ENCODE results near the gene ETV7.
A peak's percentile ranks its signal among the peaks of the same experiment; 100 is the strongest.
"Not testable (repeated sequence)": the region's sequence is repeated elsewhere in the genome, so short reads cannot be mapped to it uniquely, and the experiment has no call there.

The ETV7 gene

GRCh38 chr6:36343109-36343680 lies 44.3 kb downstream of the ETV7 start:
- Histone ChIP-seq H3K36me3 (ENCODE audit: control insufficient read depth, insufficient read depth, low read length) (no peaks in the 10 kb centered on the region), H3K9ac (ENCODE audit: low read length) (no peak overlapping the region), H3K27ac (ENCODE audit: low read depth, low read length) (no peak overlapping the region), H3K4me1 (ENCODE audit: control insufficient read depth, insufficient read depth, low read length) (no peaks in the 10 kb centered on the region), H3K27me3 (ENCODE audit: control insufficient read depth, insufficient read depth, low read length) (peaks cover 3% of the 10 kb centered on the region), H3K4me3 (ENCODE audit: low read length) (no peak overlapping the region)

GRCh38 chr6:36340618-36341454 lies 46.6 kb downstream of the ETV7 start:
- H3K27me3 ChIP-seq (ENCODE audit: control insufficient read depth, insufficient read depth, low read length), result peaks cover 3% of the 10 kb centered on the region
- H3K4me3 ChIP-seq (ENCODE audit: low read length), result peak overlapping the region; percentile 47
- no peak overlapping the region for H3K27ac ChIP-seq (ENCODE audit: low read depth, low read length)
- H3K36me3 ChIP-seq (ENCODE audit: control insufficient read depth, insufficient read depth, low read length), result no peaks in the 10 kb centered on the region
- H3K4me1 ChIP-seq (ENCODE audit: control insufficient read depth, insufficient read depth, low read length), result no peaks in the 10 kb centered on the region
- peak overlapping the region; percentile 13 for H3K9ac ChIP-seq (ENCODE audit: low read length)

GRCh38 chr6:36340306-36340617 lies 47.2 kb downstream of the ETV7 start:
- H3K4me1 ChIP-seq (ENCODE audit: control insufficient read depth, insufficient read depth, low read length), result no peaks in the 10 kb centered on the region
- no peak overlapping the region for H3K9ac ChIP-seq (ENCODE audit: low read length)
- H3K36me3 ChIP-seq (ENCODE audit: control insufficient read depth, insufficient read depth, low read length), result no peaks in the 10 kb centered on the region
- no peak overlapping the region for H3K27ac ChIP-seq (ENCODE audit: low read depth, low read length)
- peaks cover 3% of the 10 kb centered on the region for H3K27me3 ChIP-seq (ENCODE audit: control insufficient read depth, insufficient read depth, low read length)
- no peak overlapping the region for H3K4me3 ChIP-seq (ENCODE audit: low read length)

GRCh38 chr6:36339146-36339545 lies 48.3 kb downstream of the ETV7 start:
- H3K9ac ChIP-seq (ENCODE audit: low read length), result no peak overlapping the region
- H3K36me3 ChIP-seq (ENCODE audit: control insufficient read depth, insufficient read depth, low read length), result no peaks in the 10 kb centered on the region
- no peak overlapping the region for H3K4me3 ChIP-seq (ENCODE audit: low read length)
- no peaks in the 10 kb centered on the region for H3K4me1 ChIP-seq (ENCODE audit: control insufficient read depth, insufficient read depth, low read length)
- H3K27me3 ChIP-seq (ENCODE audit: control insufficient read depth, insufficient read depth, low read length), result peaks cover 3% of the 10 kb centered on the region
- H3K27ac ChIP-seq (ENCODE audit: low read depth, low read length), result no peak overlapping the region

GRCh38 chr6:36338223-36338622 lies 49.2 kb downstream of the ETV7 start:
- not testable (repeated sequence) for H3K4me3 ChIP-seq (ENCODE audit: low read length); H3K4me1 ChIP-seq (ENCODE audit: control insufficient read depth, insufficient read depth, low read length); H3K36me3 ChIP-seq (ENCODE audit: control insufficient read depth, insufficient read depth, low read length); H3K27me3 ChIP-seq (ENCODE audit: control insufficient read depth, insufficient read depth, low read length); H3K27ac ChIP-seq (ENCODE audit: low read depth, low read length); H3K9ac ChIP-seq (ENCODE audit: low read length)

- no peaks in the 10 kb centered on the region for H3K4me1 ChIP-seq (ENCODE audit: control insufficient read depth, insufficient read depth, low read length)
- H3K27ac ChIP-seq (ENCODE audit: low read depth, low read length), result no peak overlapping the region
- no peaks in the 10 kb centered on the region for H3K36me3 ChIP-seq (ENCODE audit: control insufficient read depth, insufficient read depth, low read length)
- H3K9ac ChIP-seq (ENCODE audit: low read length), result no peak overlapping the region
- H3K4me3 ChIP-seq (ENCODE audit: low read length), result no peak overlapping the region
- peaks cover 3% of the 10 kb centered on the region for H3K27me3 ChIP-seq (ENCODE audit: control insufficient read depth, insufficient read depth, low read length)
These were observed 49.7 kb downstream of the ETV7 start for GRCh38 chr6:36337814-36338213.

- H3K4me3 ChIP-seq (ENCODE audit: low read length), result peak within 1 kb of the TSS; percentile 33
- H3K36me3 ChIP-seq (ENCODE audit: control insufficient read depth, insufficient read depth, low read length), result no peaks in the 10 kb centered on the region
- H3K4me1 ChIP-seq (ENCODE audit: control insufficient read depth, insufficient read depth, low read length), result no peaks in the 10 kb centered on the region
- H3K27ac ChIP-seq (ENCODE audit: low read depth, low read length), result no peak within 1 kb of the TSS
- H3K27me3 ChIP-seq (ENCODE audit: control insufficient read depth, insufficient read depth, low read length), result peaks cover 3% of the 10 kb centered on the region
- no peak within 1 kb of the TSS for H3K9ac ChIP-seq (ENCODE audit: low read length)
These were observed 50.7 kb downstream of the ETV7 start, which contains the start of gene BNIP5 for GRCh38 chr6:36336779-36337241. TSS of gene BNIP5 (minus strand) at chr6:36336888. CDS start at chr6:36330690, 6,198 bp downstream.

GRCh38 chr6:36336208-36336710 lies 51.2 kb downstream of the ETV7 start:
- peak overlapping the region; percentile 33 for H3K4me3 ChIP-seq (ENCODE audit: low read length)
- H3K27ac ChIP-seq (ENCODE audit: low read depth, low read length), result no peak overlapping the region
- no peak overlapping the region for H3K9ac ChIP-seq (ENCODE audit: low read length)
- H3K36me3 ChIP-seq (ENCODE audit: control insufficient read depth, insufficient read depth, low read length), result no peaks in the 10 kb centered on the region
- no peaks in the 10 kb centered on the region for H3K4me1 ChIP-seq (ENCODE audit: control insufficient read depth, insufficient read depth, low read length)
- peaks cover 3% of the 10 kb centered on the region for H3K27me3 ChIP-seq (ENCODE audit: control insufficient read depth, insufficient read depth, low read length)

GRCh38 chr6:36335465-36336207 lies 51.8 kb downstream of the ETV7 start:
- H3K4me3 ChIP-seq (ENCODE audit: low read length), result peak overlapping the region; percentile 33
- no peak overlapping the region for H3K9ac ChIP-seq (ENCODE audit: low read length)
- H3K4me1 ChIP-seq (ENCODE audit: control insufficient read depth, insufficient read depth, low read length), result no peaks in the 10 kb centered on the region
- peaks cover 3% of the 10 kb centered on the region for H3K27me3 ChIP-seq (ENCODE audit: control insufficient read depth, insufficient read depth, low read length)
- H3K27ac ChIP-seq (ENCODE audit: low read depth, low read length), result no peak overlapping the region
- no peaks in the 10 kb centered on the region for H3K36me3 ChIP-seq (ENCODE audit: control insufficient read depth, insufficient read depth, low read length)

- H3K9ac ChIP-seq (ENCODE audit: low read length), result no peak overlapping the region
- no peaks in the 10 kb centered on the region for H3K4me1 ChIP-seq (ENCODE audit: control insufficient read depth, insufficient read depth, low read length)
- peak overlapping the region; percentile 44 for H3K4me3 ChIP-seq (ENCODE audit: low read length)
- no peaks in the 10 kb centered on the region for H3K36me3 ChIP-seq (ENCODE audit: control insufficient read depth, insufficient read depth, low read length)
- H3K27me3 ChIP-seq (ENCODE audit: control insufficient read depth, insufficient read depth, low read length), result no peaks in the 10 kb centered on the region
- H3K27ac ChIP-seq (ENCODE audit: low read depth, low read length), result no peak overlapping the region
These were observed 52.5 kb downstream of the ETV7 start for GRCh38 chr6:36334832-36335459.

GRCh38 chr6:36333931-36334725 lies 53.3 kb downstream of the ETV7 start:
- H3K27me3 ChIP-seq (ENCODE audit: control insufficient read depth, insufficient read depth, low read length), result no peaks in the 10 kb centered on the region
- H3K36me3 ChIP-seq (ENCODE audit: control insufficient read depth, insufficient read depth, low read length), result no peaks in the 10 kb centered on the region
- H3K4me3 ChIP-seq (ENCODE audit: low read length), result peak overlapping the region; percentile 44
- H3K27ac ChIP-seq (ENCODE audit: low read depth, low read length), result no peak overlapping the region
- no peak overlapping the region for H3K9ac ChIP-seq (ENCODE audit: low read length)
- no peaks in the 10 kb centered on the region for H3K4me1 ChIP-seq (ENCODE audit: control insufficient read depth, insufficient read depth, low read length)
